Liver (tissue), 9 donors: ENCODE measurements around the gene DDX31. TPM values are rescaled to one million over a fixed set of nuclear protein-coding genes. Genes with fewer than 3 reads are reported as not detected.

Experiments used
- DNase-seq: peaks from one replicate; pipeline ENCODE4 v3.0.0-alpha.2; 2017; ENCODE audit warnings: low spot score
- H3K27ac ChIP-seq, 2 donors: one replicate each; pipeline ENCODE4 v1.7.0; 2013; ENCODE audit warnings: inconsistent platforms in 2 of 2, low read length in 2 of 2, control low read depth in 1 of 2, low read depth in 1 of 2, mild to moderate bottlenecking in 1 of 2
- H3K27me3 ChIP-seq, 4 donors: one replicate each; pipeline versions ENCODE4 v1.6.1 to v1.7.0; 2013; ENCODE audit warnings: low read length in 3 of 4, inconsistent platforms in 1 of 4, mild to moderate bottlenecking in 1 of 4, moderate library complexity in 1 of 4; ENCODE audit not compliant: control insufficient read depth in 4 of 4, insufficient read depth in 4 of 4
- H3K36me3 ChIP-seq, 4 donors: one replicate each; pipeline versions ENCODE4 v1.6.1 to v1.7.0; 2013; ENCODE audit warnings: low read length in 3 of 4, mild to moderate bottlenecking in 3 of 4, low read depth in 1 of 4, moderate library complexity in 1 of 4; ENCODE audit not compliant: control insufficient read depth in 4 of 4, insufficient read depth in 3 of 4
- H3K4me1 ChIP-seq, 4 donors: one replicate each; pipeline versions ENCODE4 v1.6.1 to v1.7.0; 2013; ENCODE audit warnings: low read length in 3 of 4, mild to moderate bottlenecking in 3 of 4, moderate library complexity in 1 of 4; ENCODE audit not compliant: control insufficient read depth in 4 of 4, insufficient read depth in 4 of 4
- H3K4me3 ChIP-seq, 3 donors: one replicate each; pipeline versions ENCODE4 v1.6.1 to v1.7.0; 2013; ENCODE audit warnings: low read length in 3 of 3, control low read depth in 1 of 3, low read depth in 1 of 3, mild to moderate bottlenecking in 1 of 3
- H3K9ac ChIP-seq, 2 donors: one replicate each; pipeline ENCODE4 v1.7.0; 2013; ENCODE audit warnings: low read length in 2 of 2, mild to moderate bottlenecking in 2 of 2, moderate library complexity in 2 of 2, control low read depth in 1 of 2, low read depth in 1 of 2
- H3K9me3 ChIP-seq, 4 donors: one replicate each; pipeline versions ENCODE4 v1.6.1 to v1.7.0; 2013; ENCODE audit warnings: low read length in 3 of 4; ENCODE audit not compliant: control insufficient read depth in 4 of 4
- ATF3 ChIP-seq: IDR thresholded peaks from 2 replicates; pipeline ENCODE4 v1.6.1; 2016; ENCODE audit warnings: antibody characterized with exemption
- EGR1 ChIP-seq, 2 donors: IDR thresholded peaks; 2 replicates each; pipeline ENCODE4 v1.6.1; 2016 to 2018; ENCODE audit warnings: antibody characterized with exemption in 2 of 2, low read depth in 2 of 2
- FOXA2 ChIP-seq: IDR thresholded peaks from 2 replicates; pipeline ENCODE4 v1.6.1; 2016; ENCODE audit warnings: antibody characterized with exemption
- GABPA ChIP-seq, 2 donors: IDR thresholded peaks in 1 of 2; conservative IDR thresholded peaks in 1 of 2; 2 replicates each; pipeline ENCODE4 v1.6.1; 2016; ENCODE audit warnings: antibody characterized with exemption in 2 of 2, mild to moderate bottlenecking in 1 of 2, moderate library complexity in 1 of 2
- HNF4A ChIP-seq, 2 donors: conservative IDR thresholded peaks; 2 replicates each; pipeline ENCODE4 v1.6.1; 2016; ENCODE audit warnings: antibody characterized with exemption in 2 of 2, mild to moderate bottlenecking in 2 of 2
- HNF4G ChIP-seq: IDR thresholded peaks from 2 replicates; pipeline ENCODE4 v1.6.1; 2016; ENCODE audit warnings: antibody characterized with exemption
- JUND ChIP-seq, 2 donors: IDR thresholded peaks; 2 replicates each; pipeline ENCODE4 v1.6.1; 2016; ENCODE audit warnings: antibody characterized with exemption in 2 of 2
- MAX ChIP-seq: IDR thresholded peaks from 2 replicates; pipeline ENCODE4 v1.6.1; 2016; ENCODE audit warnings: antibody characterized with exemption
- NR2F2 ChIP-seq: IDR thresholded peaks from 2 replicates; pipeline ENCODE4 v1.6.1; 2016; ENCODE audit warnings: antibody characterized with exemption
- RAD21 ChIP-seq, 2 donors: IDR thresholded peaks; 2 replicates each; pipeline ENCODE4 v1.6.1; 2016; ENCODE audit warnings: antibody characterized with exemption in 2 of 2, mild to moderate bottlenecking in 2 of 2
- REST ChIP-seq: IDR thresholded peaks from 2 replicates; pipeline ENCODE4 v1.6.1; 2016; ENCODE audit warnings: antibody characterized with exemption, mild to moderate bottlenecking
- RXRA ChIP-seq, 2 donors: IDR thresholded peaks; 2 replicates each; pipeline ENCODE4 v1.6.1; 2017 to 2018; ENCODE audit warnings: antibody characterized with exemption in 2 of 2, mild to moderate bottlenecking in 1 of 2
- TAF1 ChIP-seq: conservative IDR thresholded peaks from 2 replicates; pipeline ENCODE4 v1.6.1; 2016; ENCODE audit warnings: antibody characterized with exemption, mild to moderate bottlenecking
- YY1 ChIP-seq: IDR thresholded peaks from 2 replicates; pipeline ENCODE4 v1.6.1; 2016; ENCODE audit warnings: antibody characterized with exemption, mild to moderate bottlenecking
- ZBTB33 ChIP-seq: IDR thresholded peaks from 2 replicates; pipeline ENCODE4 v1.6.1; 2016; ENCODE audit warnings: antibody characterized with exemption
- WGBS: extraction: QIAGEN DNeasy Blood & Tissue Kit; methylation state at CpG from one replicate; pipeline ENCODE4 v1.1.7; 2013; 5-methylcytosine and 5-hydroxymethylcytosine counted together
- polyA plus RNA-seq, 2 donors: library from polyadenylated mRNA; stranded (reverse) in 1 of 2; unstranded in 1 of 2; fragments of 200-250 nt in 1 of 2; fragments of >200 nt in 1 of 2; fragmentation: Nextera tagmentation in 1 of 2; extraction: Ambion mirVana in 1 of 2; gene quantifications; one replicate each; pipeline versions ENCODE4 v1.2.1 to v1.2.3, GENCODE V29; 2013 to 2015
- total RNA-seq, 2 donors: library from RNA; depleted of rRNA; stranded (reverse); fragments of >200 nt; gene quantifications; one replicate each; pipeline ENCODE4 v1.2.3, GENCODE V29; 2014
- donor health status: healthy.
- donor health status: healthy.
- donor health status: healthy.
- donor health status: healthy.
- donor health status: healthy.

Gene DDX31
- total and polyA plus RNA-seq, 4 donors = 2.5 to 9.6 (median 4.5) TPM

GRCh38 chr9:132631685-132632084 is 38.1 kb downstream of the DDX31 start:
- Histone ChIP-seq H3K27me3 (no peaks in the 10 kb centered on the region), H3K4me1 (no peaks in the 10 kb centered on the region), H3K9me3 (no peaks in the 10 kb centered on the region), H3K9ac (no peak overlapping the region), H3K4me3 (no peak overlapping the region), H3K36me3 (peaks cover 8 to 52% (median 25%) of the 10 kb centered on the region in 4 donors), H3K27ac (no peak overlapping the region)
- 95% methylated on average over 7 of the region's 7 CpGs for WGBS
- TF ChIP-seq RXRA (IDR thresholded peaks at IDR 0.05) (no peak), HNF4G (no peak)
- DNase-seq = no peak

- H3K4me3 ChIP-seq = no peak overlapping the region
- DNase-seq = no peak
- WGBS = 94% methylated on average over 5 of the region's 5 CpGs
- TF ChIP-seq EGR1 (IDR thresholded peaks at IDR 0.05; ENCODE audit: low read depth in 2 of 2) (no peak), ZBTB33 (no peak), REST (no peak), YY1 (no peak), JUND (IDR thresholded peaks at IDR 0.05) (no peak), RXRA (IDR thresholded peaks at IDR 0.05) (no peak), HNF4G (no peak), ATF3 (no peak), RAD21 (IDR thresholded peaks at IDR 0.05) (no peak), TAF1 (no peak), FOXA2 (no peak), HNF4A (conservative IDR thresholded peaks at IDR 0.05) (no peak)
- no peak overlapping the region for H3K27ac ChIP-seq
- H3K4me1 ChIP-seq = no peaks in the 10 kb centered on the region
- H3K27me3 ChIP-seq = no peaks in the 10 kb centered on the region
- peaks cover 8 to 52% (median 27%) of the 10 kb centered on the region in 4 donors for H3K36me3 ChIP-seq
- H3K9ac ChIP-seq = no peak overlapping the region
- no peaks in the 10 kb centered on the region for H3K9me3 ChIP-seq
Observed at GRCh38 chr9:132631280-132631679, 38.5 kb downstream of the DDX31 start.

GRCh38 chr9:132630811-132631210 is 39.0 kb downstream of the DDX31 start:
- Histone ChIP-seq H3K9me3 (no peaks in the 10 kb centered on the region), H3K9ac (no peak overlapping the region), H3K27ac (no peak overlapping the region), H3K4me1 (no peaks in the 10 kb centered on the region), H3K36me3 (peaks cover 6 to 48% (median 28%) of the 10 kb centered on the region in 4 donors), H3K27me3 (no peaks in the 10 kb centered on the region), H3K4me3 (no peak overlapping the region)
- 93% methylated on average over 3 of the region's 3 CpGs for WGBS
- no peak for DNase-seq
- no peak for TF ChIP-seq GABPA (IDR thresholded peaks at IDR 0.05 in 1 of 2, conservative IDR thresholded peaks at IDR 0.05 in 1 of 2)
- TF ChIP-seq ZBTB33 = no peak
- no peak for TF ChIP-seq MAX
- no peak for TF ChIP-seq EGR1 (IDR thresholded peaks at IDR 0.05; ENCODE audit: low read depth in 2 of 2)
- TF ChIP-seq YY1 = no peak
- TF ChIP-seq HNF4G = no peak
- no peak for TF ChIP-seq FOXA2
- no peak for TF ChIP-seq HNF4A (conservative IDR thresholded peaks at IDR 0.05)
- TF ChIP-seq JUND (IDR thresholded peaks at IDR 0.05) = no peak
- TF ChIP-seq NR2F2 = no peak
- TF ChIP-seq TAF1 = no peak
- no peak for TF ChIP-seq REST
- no peak for TF ChIP-seq RAD21 (IDR thresholded peaks at IDR 0.05)
